GM18508 (cell line): ENCODE data around the gene LPCAT1.

Source experiments
- ATAC-seq: cut with Tn5 transposase; IDR thresholded peaks from one replicate; pipeline ENCODE4 v1.9.1; 2021; ENCODE audit warnings: moderate number of reproducible peaks; ENCODE audit not compliant: insufficient read depth, unreplicated experiment

The LPCAT1 gene

GRCh38 chr5:1502046-1502736 lies 21.6 kb downstream of the LPCAT1 start:
- ATAC-seq = no peak

GRCh38 chr5:1501372-1502045 lies 22.3 kb downstream of the LPCAT1 start:
- no peak for ATAC-seq

- ATAC-seq = no peak
These were observed 23.2 kb downstream of the LPCAT1 start for GRCh38 chr5:1500411-1501091.

GRCh38 chr5:1499851-1500250 lies 23.9 kb downstream of the LPCAT1 start:
- no peak for ATAC-seq

DNA sequence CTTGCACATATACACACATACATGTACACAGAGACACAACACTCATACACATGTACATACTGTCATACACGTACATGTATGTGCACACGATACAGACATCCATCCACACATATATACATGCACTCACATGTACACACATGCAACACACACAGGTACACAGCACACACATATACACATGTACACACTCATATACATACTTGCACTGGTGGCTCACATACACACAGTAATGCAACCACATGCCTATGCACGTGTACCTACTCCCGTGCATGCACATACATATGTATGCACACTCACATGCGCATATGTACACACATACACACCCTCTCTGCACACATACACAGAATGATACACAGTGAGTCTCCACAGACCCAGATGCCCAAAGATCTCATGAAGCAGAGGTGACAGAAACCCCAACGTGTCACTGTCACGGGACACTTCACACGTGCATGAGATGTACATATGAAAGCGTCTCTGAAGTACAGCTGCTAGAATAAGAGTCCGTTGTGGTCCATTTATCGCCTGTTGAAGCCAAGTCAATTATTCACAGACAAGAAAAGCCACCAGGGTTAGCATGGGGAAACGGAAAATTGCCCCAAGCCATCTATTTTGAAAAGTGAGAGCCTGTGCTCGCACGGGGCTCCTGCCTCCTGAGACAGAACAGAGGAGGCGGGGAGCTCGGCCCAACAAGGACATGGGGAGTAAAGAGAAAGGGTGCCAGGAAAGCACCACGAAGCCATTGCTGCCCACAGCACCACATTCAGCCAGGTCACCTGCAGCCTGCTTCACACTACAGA lies 24.9 kb downstream of the LPCAT1 start:
- ATAC-seq = peak; percentile 35

- peak; percentile 1 for ATAC-seq
These were observed 25.8 kb downstream of the LPCAT1 start for GRCh38 chr5:1497795-1498622.

DNA sequence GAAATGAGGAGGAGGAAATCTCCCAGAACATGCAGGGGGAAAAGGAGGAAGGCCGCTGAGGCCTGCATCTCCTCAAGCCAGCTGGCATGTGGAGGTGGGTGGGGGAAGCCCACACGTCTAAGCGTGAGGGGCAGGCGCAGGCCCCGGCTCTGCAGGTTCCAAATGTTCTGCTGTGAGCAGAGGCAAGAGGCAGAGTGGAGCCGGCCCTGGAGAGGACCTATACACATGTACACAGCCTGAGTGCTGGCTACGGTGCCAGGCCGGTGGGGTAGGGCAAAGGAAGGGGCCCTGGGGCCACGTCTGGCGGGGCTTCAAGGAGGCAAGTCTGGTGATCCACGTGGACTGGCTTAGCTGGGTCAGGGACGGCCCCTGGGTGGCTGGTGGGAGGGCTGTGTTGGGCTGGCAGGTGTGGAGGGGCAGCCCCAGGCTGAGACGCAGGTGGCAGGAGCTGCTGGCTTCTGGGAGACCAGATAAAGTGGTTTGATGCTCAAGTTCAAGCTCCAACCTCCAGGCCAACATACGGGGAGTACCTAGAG lies 26.4 kb downstream of the LPCAT1 start:
- ATAC-seq = no peak

DNA sequence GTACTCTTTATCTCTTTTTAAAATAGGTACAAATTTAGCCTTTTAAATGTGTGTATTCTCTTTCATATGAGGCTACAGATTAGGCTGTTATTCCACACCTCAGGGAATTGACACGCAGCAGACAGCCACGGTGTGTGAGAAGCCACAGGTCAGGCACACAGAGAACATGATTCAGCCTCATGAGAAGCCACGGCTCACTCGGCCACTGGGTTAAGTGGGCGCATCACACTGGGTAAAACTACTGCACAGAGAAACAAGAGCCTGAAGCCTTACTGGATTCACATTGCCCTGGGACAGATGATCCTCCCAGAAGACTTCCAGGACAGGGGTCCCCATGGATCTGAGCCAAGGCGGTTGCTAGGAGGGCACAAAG lies 28.2 kb downstream of the LPCAT1 start:
- no peak for ATAC-seq

DNA sequence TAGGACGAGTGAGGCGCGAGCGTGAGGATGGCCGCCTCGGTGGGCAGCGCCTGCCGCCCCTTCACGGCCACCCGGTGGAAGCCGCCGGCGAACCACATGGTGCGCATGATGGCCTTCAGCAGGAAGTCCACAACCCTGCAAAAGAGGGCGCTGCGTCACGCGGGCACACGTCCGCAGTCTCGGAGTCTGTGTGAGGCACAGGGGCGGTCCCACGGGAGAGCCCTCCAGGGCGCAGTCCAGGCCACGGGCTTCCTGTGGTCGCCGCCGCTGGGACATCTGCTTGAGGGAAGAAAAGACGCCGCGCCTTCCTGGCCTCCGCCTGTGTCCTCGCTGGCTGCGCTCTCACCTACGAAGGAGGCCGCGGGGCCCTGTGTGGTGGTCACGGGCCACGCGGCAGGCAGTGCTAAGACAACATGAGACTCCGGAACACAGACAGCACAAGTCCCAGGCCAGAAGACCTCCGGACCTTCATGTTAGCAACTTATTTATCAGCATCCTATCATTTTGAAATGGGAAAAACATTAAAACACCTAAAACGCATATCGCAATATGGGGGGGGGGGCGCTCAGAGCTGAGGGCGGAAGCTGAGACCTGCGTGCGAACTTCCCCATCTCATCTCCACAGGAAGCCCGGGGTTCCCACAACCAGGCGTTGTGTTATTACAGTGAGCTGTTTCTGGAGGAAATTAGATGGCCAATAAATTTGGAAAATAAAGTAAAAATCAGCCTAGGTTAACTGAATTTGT lies 28.8 kb downstream of the LPCAT1 start:
- ATAC-seq = no peak

DNA sequence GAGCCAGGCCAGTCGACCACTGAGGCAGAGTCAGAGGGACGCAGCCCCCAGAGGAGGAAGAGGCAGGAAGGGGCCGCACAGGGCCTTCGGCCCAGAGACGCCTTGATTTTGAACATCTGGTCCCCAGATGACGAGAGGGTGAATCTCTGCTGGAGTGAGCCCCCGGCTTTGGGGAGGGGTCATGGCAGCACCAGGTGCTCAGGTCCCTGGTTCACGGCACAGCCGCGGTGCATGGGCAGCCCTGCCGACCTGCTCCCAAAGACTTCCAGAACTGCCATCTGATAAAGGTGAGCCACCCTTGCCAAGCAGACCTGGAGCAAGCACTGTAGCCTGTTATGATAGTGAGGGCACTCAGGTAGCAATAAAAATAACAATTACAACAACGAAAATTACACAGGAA lies 29.8 kb downstream of the LPCAT1 start:
- no peak for ATAC-seq

DNA sequence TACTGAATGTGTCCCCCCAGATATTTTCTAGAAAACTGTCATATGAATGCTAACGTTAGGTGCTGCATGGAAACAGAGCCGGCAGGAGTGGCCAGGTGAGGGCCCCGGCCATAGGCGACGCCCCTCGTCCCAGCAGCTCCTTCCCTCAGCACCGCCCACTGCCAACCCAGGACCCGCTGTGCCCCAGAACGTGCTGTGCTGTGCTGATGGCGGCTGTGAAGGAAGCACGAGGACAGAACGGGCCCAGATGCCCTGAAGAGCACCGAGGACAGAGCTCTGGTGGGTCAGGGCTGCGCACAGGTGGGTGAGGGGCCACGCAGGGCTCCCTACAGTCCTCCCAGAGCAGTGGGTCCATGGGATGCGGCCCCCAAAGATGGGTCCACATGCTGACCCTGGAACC lies 30.3 kb downstream of the LPCAT1 start:
- ATAC-seq = no peak

DNA sequence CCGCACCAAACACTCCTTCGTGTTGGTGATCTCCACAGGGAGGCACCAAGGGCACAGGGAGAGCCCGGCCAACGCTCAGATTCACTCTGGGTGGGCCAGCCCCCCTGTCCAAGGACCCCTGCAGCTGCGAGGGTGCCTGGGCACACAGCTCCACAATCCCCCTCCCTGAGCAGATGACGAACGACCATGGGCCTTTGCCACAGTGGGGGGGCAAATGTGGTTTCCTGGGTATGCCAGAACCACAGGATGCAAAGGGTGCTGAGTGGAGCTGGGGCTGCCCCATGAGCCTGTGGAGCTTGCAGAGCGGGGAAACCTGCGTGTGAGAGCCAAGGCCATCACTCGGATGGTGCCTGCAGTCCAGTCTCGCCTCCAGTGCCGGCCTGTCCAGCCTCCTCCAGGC lies 31.0 kb downstream of the LPCAT1 start:
- no peak for ATAC-seq

- ATAC-seq = no peak
These were observed 33.4 kb downstream of the LPCAT1 start for GRCh38 chr5:1490376-1490775.

GRCh38 chr5:1489754-1490153 lies 34.0 kb downstream of the LPCAT1 start:
- no peak for ATAC-seq

DNA sequence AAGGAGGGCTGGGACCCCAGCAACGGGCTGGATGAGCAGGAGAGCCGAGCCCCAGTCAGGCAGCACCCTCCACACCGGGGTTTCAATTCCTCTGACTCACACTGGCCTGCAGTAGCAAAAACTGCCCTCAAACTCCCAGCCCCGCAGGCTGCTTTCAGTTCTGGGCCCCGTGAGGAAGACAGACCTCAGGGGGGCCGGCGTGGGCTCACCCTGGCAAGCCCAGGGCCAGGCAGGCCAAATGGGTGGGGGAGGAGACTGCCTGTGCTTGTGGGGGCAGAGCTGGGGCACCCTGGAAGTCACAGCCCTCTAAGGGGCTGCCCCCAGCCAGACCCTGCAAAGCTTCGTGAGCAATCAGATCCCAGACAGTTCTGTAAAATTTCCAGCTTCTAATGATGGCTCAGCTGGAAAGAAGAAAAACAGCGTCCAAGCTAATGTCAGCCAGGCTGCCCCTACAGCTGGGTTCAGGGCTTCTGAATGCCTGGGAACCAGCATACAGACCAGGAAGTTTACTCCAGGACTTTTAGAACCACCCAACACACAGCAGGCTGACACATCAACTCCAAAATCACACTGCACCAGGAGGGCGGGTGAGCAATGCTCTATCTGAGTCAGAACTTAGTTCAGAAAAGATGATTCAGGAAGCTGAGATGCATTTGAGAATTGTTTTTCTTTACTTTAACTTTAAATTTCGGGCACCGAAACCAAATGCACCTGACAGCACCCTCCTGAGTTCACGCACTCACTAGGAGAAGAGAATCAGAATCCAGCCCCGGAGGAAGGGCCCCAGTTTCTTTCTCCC lies 34.7 kb downstream of the LPCAT1 start:
- ATAC-seq = peak; percentile 38

GRCh38 chr5:1487079-1487764 lies 36.5 kb downstream of the LPCAT1 start:
- ATAC-seq = no peak

DNA sequence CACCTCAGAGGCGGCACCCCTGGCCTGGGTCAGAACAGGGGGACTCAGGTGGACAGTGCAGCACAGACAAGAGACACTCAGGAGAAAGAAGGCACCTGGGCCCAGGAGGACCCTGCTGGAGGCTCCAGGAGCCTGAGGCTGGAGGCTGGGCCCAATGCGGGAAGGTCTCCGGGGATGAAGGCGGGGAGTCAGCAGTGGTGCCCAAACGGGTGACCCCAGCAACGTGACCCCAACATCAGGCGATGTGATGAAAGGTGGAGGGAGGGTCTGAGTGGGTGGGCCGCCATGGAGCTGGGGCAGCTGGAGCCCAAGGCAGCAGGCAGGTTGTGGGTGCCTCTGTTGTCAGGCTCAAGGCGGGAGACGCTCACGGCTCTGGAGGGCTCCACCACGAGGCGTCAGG lies 37.5 kb downstream of the LPCAT1 start:
- no peak for ATAC-seq
